Subcutaneous abdominal adipose tissue (tissue), 5 donors: ENCODE measurements around the gene HDAC9.
A peak's percentile ranks its signal among the peaks of the same experiment; 100 is the strongest.

Source experiments
- H3K27ac ChIP-seq: one replicate; pipeline ENCODE4 v1.7.0; 2013; ENCODE audit warnings: low read depth, mild to moderate bottlenecking, inconsistent platforms, low read length, moderate library complexity
- H3K27me3 ChIP-seq, 5 donors: one replicate each; pipeline ENCODE4 v1.7.0; 2013; ENCODE audit warnings: low read length in 5 of 5, inconsistent platforms in 1 of 5; ENCODE audit not compliant: control insufficient read depth in 5 of 5, insufficient read depth in 4 of 5
- H3K36me3 ChIP-seq, 5 donors: one replicate each; pipeline ENCODE4 v1.7.0; 2013; ENCODE audit warnings: low read length in 5 of 5; ENCODE audit not compliant: control insufficient read depth in 5 of 5, insufficient read depth in 5 of 5
- H3K4me1 ChIP-seq, 5 donors: one replicate each; pipeline ENCODE4 v1.7.0; 2013; ENCODE audit warnings: low read length in 5 of 5, mild to moderate bottlenecking in 3 of 5, moderate library complexity in 1 of 5; ENCODE audit not compliant: control insufficient read depth in 5 of 5, insufficient read depth in 5 of 5
- H3K4me3 ChIP-seq, 5 donors: one replicate each; pipeline ENCODE4 v1.7.0; 2013; ENCODE audit warnings: low read length in 5 of 5, low read depth in 1 of 5
- H3K9ac ChIP-seq, 5 donors: one replicate each; pipeline ENCODE4 v1.7.0; 2013; ENCODE audit warnings: low read length in 5 of 5, mild to moderate bottlenecking in 4 of 5, moderate library complexity in 3 of 5
- H3K9me3 ChIP-seq, 5 donors: one replicate each; pipeline ENCODE4 v1.7.0; 2013; ENCODE audit warnings: low read length in 5 of 5; ENCODE audit not compliant: control insufficient read depth in 5 of 5
- donor health status: healthy.
- donor health status: healthy.
- donor health status: healthy.
- donor health status: healthy.
- donor health status: healthy.

The HDAC9 gene

GRCh38 chr7:18505870-18506460, 10.4 kb downstream of the HDAC9 start:
- H3K4me1 ChIP-seq: peaks cover 0 to 12% (median 3%) of the 10 kb centered on the region in 5 donors
- H3K9me3 ChIP-seq: no peaks in the 10 kb centered on the region
- H3K9ac ChIP-seq: peak overlapping the region in 1 of 5 donors; percentile 11
- no peak overlapping the region for H3K4me3 ChIP-seq
- no peaks in the 10 kb centered on the region for H3K36me3 ChIP-seq
- H3K27me3 ChIP-seq: no peaks in the 10 kb centered on the region
- H3K27ac ChIP-seq: no peak overlapping the region

- Histone ChIP-seq H3K27me3 (no peaks in the 10 kb centered on the region), H3K9me3 (no peaks in the 10 kb centered on the region), H3K4me1 (peaks cover 0 to 12% (median 3%) of the 10 kb centered on the region in 5 donors), H3K9ac (peak overlapping the region in 1 of 5 donors; percentile 12), H3K4me3 (peak overlapping the region in 3 of 5 donors; percentile 34 to 46 (median 34)), H3K27ac (peak overlapping the region; percentile 8), H3K36me3 (no peaks in the 10 kb centered on the region)
Observed at GRCh38 chr7:18508443-18509427, 13.2 kb downstream of the HDAC9 start.

DNA sequence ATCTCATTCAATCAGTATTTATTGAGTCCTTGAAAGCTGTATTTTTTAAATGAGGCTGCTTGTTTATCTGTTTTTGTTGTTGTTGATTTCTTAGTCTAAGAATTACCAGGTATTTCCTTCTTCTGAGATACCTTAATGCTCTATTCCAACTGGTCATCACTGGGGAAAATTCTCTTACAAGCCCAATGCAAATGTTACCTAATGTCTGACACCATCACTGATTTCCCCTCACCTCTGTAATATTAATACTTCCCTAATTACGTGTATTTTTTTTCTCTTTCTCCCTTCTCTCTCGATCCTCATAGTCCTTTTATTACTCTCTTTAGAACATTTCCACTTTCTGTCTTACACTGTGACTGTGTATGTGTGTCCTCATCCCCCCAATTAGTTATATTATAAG, 13.9 kb downstream of the HDAC9 start:
- H3K9me3 ChIP-seq: no peaks in the 10 kb centered on the region
- H3K4me3 ChIP-seq: peak overlapping the region in 3 of 5 donors; percentile 34 to 46 (median 34)
- H3K36me3 ChIP-seq: no peaks in the 10 kb centered on the region
- peak overlapping the region; percentile 8 for H3K27ac ChIP-seq
- peaks cover 0 to 12% (median 3%) of the 10 kb centered on the region in 5 donors for H3K4me1 ChIP-seq
- peak overlapping the region in 1 of 5 donors; percentile 12 for H3K9ac ChIP-seq
- H3K27me3 ChIP-seq: no peaks in the 10 kb centered on the region

DNA sequence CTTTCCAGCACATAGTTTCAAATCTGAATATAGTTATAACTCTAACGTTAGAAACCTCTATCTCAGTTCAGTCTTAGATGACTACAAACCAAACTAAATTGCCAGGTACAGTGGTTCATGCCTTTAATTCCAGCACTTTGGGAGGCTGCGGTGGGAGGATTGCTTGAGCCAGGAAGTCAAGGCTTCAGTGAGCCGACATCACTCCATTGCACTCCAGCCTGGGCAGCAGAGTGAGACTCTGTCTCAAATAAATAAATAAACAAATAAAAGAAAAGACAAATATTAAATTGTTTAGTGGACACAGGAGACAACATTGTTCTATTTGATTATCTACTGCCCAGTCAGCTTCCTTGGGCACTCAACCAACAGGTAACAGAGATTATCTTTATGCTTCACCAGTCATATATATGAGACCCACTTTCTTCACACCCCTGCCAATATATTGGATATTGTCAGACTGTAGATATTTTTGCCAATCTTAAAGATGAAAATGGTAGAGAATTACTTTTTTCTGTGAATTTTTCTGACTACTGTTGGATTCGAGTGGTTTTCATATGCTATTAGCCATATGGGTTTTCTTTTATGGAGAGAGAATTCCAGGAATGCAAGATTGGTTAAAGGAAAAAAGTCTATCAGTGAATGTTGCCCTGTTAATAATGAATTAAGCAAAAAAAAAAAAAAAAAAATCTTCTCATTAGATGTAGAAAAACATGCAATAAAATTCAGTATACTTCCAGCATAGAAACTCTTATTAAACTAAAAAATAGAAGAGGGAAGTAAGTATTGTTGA, 16.0 kb downstream of the HDAC9 start:
- Histone ChIP-seq H3K9ac (no peak overlapping the region), H3K9me3 (no peaks in the 10 kb centered on the region), H3K36me3 (no peaks in the 10 kb centered on the region), H3K4me3 (no peak overlapping the region), H3K27me3 (no peaks in the 10 kb centered on the region), H3K27ac (no peak overlapping the region), H3K4me1 (peaks cover 0 to 12% (median 0%) of the 10 kb centered on the region in 5 donors)

DNA sequence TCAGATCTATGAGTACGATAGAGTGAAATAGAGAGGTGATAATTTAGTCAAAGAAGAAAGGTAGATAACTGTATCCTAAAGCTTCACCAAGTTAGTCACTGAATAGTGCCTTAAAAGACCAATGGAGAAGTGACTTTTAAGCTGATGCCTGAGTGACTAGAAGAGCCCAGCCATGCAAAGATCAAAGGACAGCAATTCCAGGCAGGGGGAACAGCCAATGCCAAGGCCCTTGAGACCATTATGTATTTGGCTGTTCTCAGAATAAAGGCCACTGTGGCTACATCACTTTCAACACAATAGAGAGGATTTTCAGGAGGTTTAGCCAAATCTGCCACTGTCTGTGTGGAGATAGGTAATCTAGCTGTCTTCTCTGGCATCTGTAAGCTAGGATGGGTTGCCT, 17.8 kb downstream of the HDAC9 start:
- H3K27ac ChIP-seq: no peak overlapping the region
- H3K27me3 ChIP-seq: no peaks in the 10 kb centered on the region
- no peaks in the 10 kb centered on the region for H3K9me3 ChIP-seq
- no peak overlapping the region for H3K4me3 ChIP-seq
- H3K36me3 ChIP-seq: no peaks in the 10 kb centered on the region
- peaks cover 0 to 12% (median 0%) of the 10 kb centered on the region in 5 donors for H3K4me1 ChIP-seq
- H3K9ac ChIP-seq: no peak overlapping the region

DNA sequence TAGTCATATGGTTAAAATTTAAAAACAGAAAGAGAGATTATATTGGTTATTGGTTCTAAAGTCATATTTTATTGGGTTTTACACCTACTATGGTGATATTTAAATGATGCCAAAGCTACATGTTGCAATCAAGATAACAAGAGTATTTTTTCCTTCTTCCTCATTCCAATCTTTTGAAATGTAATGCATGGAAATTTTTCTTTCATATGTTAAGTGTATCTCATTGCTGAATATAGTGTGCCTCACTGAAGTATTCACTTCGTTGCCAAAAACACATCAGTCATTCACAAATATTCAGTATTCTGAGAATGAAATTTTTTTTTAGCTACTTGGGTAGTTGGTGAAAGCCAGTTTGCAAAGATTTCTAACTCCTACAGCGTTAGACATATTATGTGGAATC, 19.5 kb downstream of the HDAC9 start:
- Histone ChIP-seq H3K4me1 (no peaks in the 10 kb centered on the region), H3K36me3 (no peaks in the 10 kb centered on the region), H3K27me3 (no peaks in the 10 kb centered on the region), H3K4me3 (no peak overlapping the region), H3K9ac (no peak overlapping the region), H3K9me3 (no peaks in the 10 kb centered on the region), H3K27ac (no peak overlapping the region)

GRCh38 chr7:18517646-18518045, 22.1 kb downstream of the HDAC9 start:
- H3K4me3 ChIP-seq: no peak overlapping the region
- no peak overlapping the region for H3K27ac ChIP-seq
- H3K27me3 ChIP-seq: no peaks in the 10 kb centered on the region
- H3K4me1 ChIP-seq: no peaks in the 10 kb centered on the region
- no peaks in the 10 kb centered on the region for H3K36me3 ChIP-seq
- no peaks in the 10 kb centered on the region for H3K9me3 ChIP-seq
- no peak overlapping the region for H3K9ac ChIP-seq

DNA sequence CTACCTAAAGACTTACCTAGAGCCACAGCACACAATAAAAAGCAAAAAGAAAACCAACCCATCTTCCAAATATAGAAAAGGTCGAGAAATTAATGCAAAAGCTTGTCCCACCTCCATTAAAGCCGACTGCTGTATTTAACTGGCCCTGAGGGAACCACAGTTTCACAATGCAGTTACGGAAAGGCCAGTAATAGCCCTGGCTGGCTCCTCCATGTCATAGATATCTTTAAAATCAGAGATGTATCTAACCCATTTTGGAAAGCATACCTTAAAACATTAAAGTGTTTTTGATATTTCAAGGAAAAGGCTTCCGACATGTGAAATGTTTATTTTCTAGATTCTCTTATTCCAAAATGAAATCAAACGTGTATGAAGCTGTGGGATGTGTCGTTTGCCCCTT, 23.0 kb downstream of the HDAC9 start:
- Histone ChIP-seq H3K27ac (no peak overlapping the region), H3K9me3 (no peaks in the 10 kb centered on the region), H3K36me3 (no peaks in the 10 kb centered on the region), H3K4me1 (no peaks in the 10 kb centered on the region), H3K27me3 (no peaks in the 10 kb centered on the region), H3K4me3 (no peak overlapping the region), H3K9ac (no peak overlapping the region)

DNA sequence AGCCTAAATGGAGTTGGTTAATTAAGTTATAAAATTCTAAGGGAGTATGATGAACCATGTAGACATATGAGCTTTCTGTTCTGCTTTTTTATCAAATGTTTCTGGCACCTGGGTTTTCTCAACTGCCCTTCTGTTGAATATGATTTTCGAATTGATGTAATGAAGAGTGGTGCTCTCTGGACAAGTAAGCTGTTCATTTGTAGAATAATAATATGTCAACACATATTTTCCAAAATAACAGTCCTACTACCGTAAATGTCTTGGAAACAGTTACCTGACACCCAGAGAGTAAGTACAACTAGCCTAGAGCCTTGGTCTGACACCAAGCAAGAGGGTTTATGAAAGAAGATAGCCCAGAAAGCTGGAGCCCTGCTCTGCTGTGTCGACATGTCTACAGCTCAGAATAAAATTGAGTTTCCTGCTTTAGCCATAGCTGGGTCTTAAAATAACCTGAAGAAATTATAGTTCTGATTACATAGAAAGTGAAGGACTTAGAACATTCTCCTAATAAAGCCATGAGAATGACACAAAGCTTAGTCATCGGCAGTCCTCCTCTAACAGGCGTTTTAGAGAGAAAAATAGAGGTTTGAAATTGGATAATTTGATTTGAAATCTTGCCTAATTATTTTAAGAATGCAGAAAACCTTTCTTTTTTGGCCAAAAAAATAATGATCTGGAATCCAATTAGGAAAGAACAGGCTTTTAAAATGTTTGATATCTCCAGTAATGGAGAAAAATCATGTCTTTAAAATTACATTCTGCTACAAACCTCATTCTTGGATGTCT, 25.1 kb downstream of the HDAC9 start:
- Histone ChIP-seq H3K4me3 (no peak overlapping the region), H3K36me3 (no peaks in the 10 kb centered on the region), H3K27me3 (no peaks in the 10 kb centered on the region), H3K9ac (no peak overlapping the region), H3K9me3 (no peaks in the 10 kb centered on the region), H3K27ac (no peak overlapping the region), H3K4me1 (no peaks in the 10 kb centered on the region)
